ENCODE results near the gene BRWD1. TPM values are rescaled to one million over a fixed set of nuclear protein-coding genes. Genes with fewer than 3 reads are reported as not detected.

Gene BRWD1
- polyA plus RNA-seq, 3 donors: 12.1 to 16.8 (median 12.7) TPM

GRCh38 chr21:39184050-39184980 is 129.1 kb downstream of the BRWD1 start:
- no peak for DNase-seq
- Histone ChIP-seq H3K9me3 (replicated peaks in 1 of 2; ENCODE audit: control insufficient read depth in 1 of 2, insufficient read depth in 1 of 2, low read length in 2 of 2) (no peaks in the 10 kb centered on the region), H3K36me3 (replicated peaks in 1 of 2; ENCODE audit: control insufficient read depth in 1 of 2, insufficient read depth in 2 of 2, low read length in 2 of 2) (peaks cover 2 to 3% of the 10 kb centered on the region in 2 donors), H2AFZ (ENCODE audit: insufficient read depth, low read depth, low read length, poor library complexity, severe bottlenecking) (peak overlapping the region; percentile 94), H3K4me3 (replicated peaks in 1 of 3; ENCODE audit: low read depth in 2 of 3, low read length in 3 of 3) (peak overlapping the region; percentile 75 to 96 (median 86)), H3K4me1 (ENCODE audit: control insufficient read depth in 1 of 2, insufficient read depth in 2 of 2, low read length in 2 of 2) (peaks cover 10 to 22% of the 10 kb centered on the region in 2 donors), H3K27me3 (ENCODE audit: control insufficient read depth in 2 of 2, insufficient read depth in 2 of 2, low read length in 2 of 2) (no peaks in the 10 kb centered on the region), H3K27ac (ENCODE audit: low read depth in 1 of 2, low read length in 2 of 2) (peak overlapping the region; percentile 89 to 97), H3K9ac (ENCODE audit: insufficient read depth, low read length, poor library complexity, severe bottlenecking) (peak overlapping the region; percentile 95), H3K4me2 (replicated peaks; ENCODE audit: extremely low read depth, low read length, poor library complexity, severe bottlenecking) (peak overlapping the region; percentile 84), H4K20me1 (ENCODE audit: insufficient read depth, low read length) (no peaks in the 10 kb centered on the region), H3K79me2 (ENCODE audit: insufficient read depth, low read length) (peaks cover 27% of the 10 kb centered on the region)
- Mint-ChIP-seq H3K27me3 (ENCODE audit: low read depth in 3 of 3) (peaks cover 0 to 1% (median 0%) of the 10 kb centered on the region in 3 donors), H3K27ac (peak overlapping the region; percentile 92 to 97 (median 96)), H3K4me1 (peaks cover 31% of the 10 kb centered on the region), H3K36me3 (peaks cover 10% of the 10 kb centered on the region in 2 donors), H3K9me3 (no peaks in the 10 kb centered on the region), H3K4me3 (peak overlapping the region; percentile 97 to 98)
- WGBS (ENCODE audit: insufficient coverage): 0% methylated on average over 13 of the region's 22 CpGs
- TF ChIP-seq CTCF (IDR thresholded peaks at IDR 0.05): no peak
- intact Hi-C loops (cut with micrococcal nuclease): no loop called here

GRCh38 chr21:39183272-39184049 is 130.0 kb downstream of the BRWD1 start, which contains the start of gene PSMG1:
Gene PSMG1 (minus strand): TSS chr21:39183451. CDS start chr21:39183385, 66 bp downstream.
- no peak for TF ChIP-seq CTCF (IDR thresholded peaks at IDR 0.05)
- Histone ChIP-seq H3K79me2 (ENCODE audit: insufficient read depth, low read length) (peaks cover 27% of the 10 kb centered on the region), H3K9ac (ENCODE audit: insufficient read depth, low read length, poor library complexity, severe bottlenecking) (peak within 1 kb of the TSS; percentile 95), H3K36me3 (replicated peaks in 1 of 2; ENCODE audit: control insufficient read depth in 1 of 2, insufficient read depth in 2 of 2, low read length in 2 of 2) (peaks cover 5 to 10% of the 10 kb centered on the region in 2 donors), H3K4me1 (ENCODE audit: control insufficient read depth in 1 of 2, insufficient read depth in 2 of 2, low read length in 2 of 2) (peaks cover 10 to 22% of the 10 kb centered on the region in 2 donors), H4K20me1 (ENCODE audit: insufficient read depth, low read length) (no peaks in the 10 kb centered on the region), H2AFZ (ENCODE audit: insufficient read depth, low read depth, low read length, poor library complexity, severe bottlenecking) (peak within 1 kb of the TSS; percentile 94), H3K27ac (ENCODE audit: low read depth in 1 of 2, low read length in 2 of 2) (peak within 1 kb of the TSS; percentile 89 to 97), H3K27me3 (ENCODE audit: control insufficient read depth in 2 of 2, insufficient read depth in 2 of 2, low read length in 2 of 2) (no peaks in the 10 kb centered on the region), H3K4me3 (replicated peaks in 1 of 3; ENCODE audit: low read depth in 2 of 3, low read length in 3 of 3) (peak within 1 kb of the TSS; percentile 75 to 96 (median 86)), H3K4me2 (replicated peaks; ENCODE audit: extremely low read depth, low read length, poor library complexity, severe bottlenecking) (peak within 1 kb of the TSS; percentile 84), H3K9me3 (replicated peaks in 1 of 2; ENCODE audit: control insufficient read depth in 1 of 2, insufficient read depth in 1 of 2, low read length in 2 of 2) (no peaks in the 10 kb centered on the region)
- DNase-seq: peak; percentile 93 to 96 (median 93)
- intact Hi-C loops (cut with micrococcal nuclease): no loop called here
- under 1% methylated on average over 67 of the region's 76 CpGs for WGBS (ENCODE audit: insufficient coverage)
- peaks cover 0 to 1% (median 0%) of the 10 kb centered on the region in 3 donors for H3K27me3 Mint-ChIP-seq (ENCODE audit: low read depth in 3 of 3)
- peaks cover 31% of the 10 kb centered on the region for H3K4me1 Mint-ChIP-seq
- peak within 1 kb of the TSS; percentile 92 to 97 (median 96) for H3K27ac Mint-ChIP-seq
- H3K36me3 Mint-ChIP-seq: peaks cover 15 to 16% of the 10 kb centered on the region in 2 donors
- peak within 1 kb of the TSS; percentile 97 to 98 for H3K4me3 Mint-ChIP-seq
- no peaks in the 10 kb centered on the region for H3K9me3 Mint-ChIP-seq

All from CD14-positive monocyte (primary cell).